ENCODE results near the gene ADAP1. TPM values are rescaled to one million over a fixed set of nuclear protein-coding genes. Genes with fewer than 3 reads are reported as not detected.
"Not testable (repeated sequence)": the region's sequence is repeated elsewhere in the genome, so short reads cannot be mapped to it uniquely, and the experiment has no call there.

ADAP1 gene
- 0.57 and 0.72 TPM in 2 replicates for total RNA-seq (ENCODE audit: low replicate concordance)

GRCh38 chr7:954330-955238 lies at the start of gene ADAP1:
Gene ADAP1 (minus strand): TSS chr7:954680. CDS start chr7:954477, 203 bp downstream.
- TF ChIP-seq CTCF (IDR thresholded peaks at IDR 0.05; ENCODE audit: insufficient read depth, low read length) = no peak
- DNase-seq (ENCODE audit: low read depth) = peak; percentile 37
- H3K4me3 ChIP-seq (ENCODE audit: low read depth, low read length) = peak within 1 kb of the TSS; percentile 54

GRCh38 chr7:1002445-1002844 lies 48.0 kb upstream of the ADAP1 start:
- H3K4me3 ChIP-seq (ENCODE audit: low read depth, low read length); DNase-seq (ENCODE audit: low read depth): not testable (repeated sequence)

- DNase-seq (ENCODE audit: low read depth) = not testable (repeated sequence)
Measured at GRCh38 chr7:1002026-1002425, 47.5 kb upstream of the ADAP1 start.

GRCh38 chr7:1001069-1001770 lies 46.7 kb upstream of the ADAP1 start:
- not testable (repeated sequence) for H3K4me3 ChIP-seq (ENCODE audit: low read depth, low read length); DNase-seq (ENCODE audit: low read depth)

More at GRCh38 chr7:1002026-1002425, 47.5 kb upstream of the ADAP1 start:
- H3K4me3 ChIP-seq (ENCODE audit: low read depth, low read length) = not testable (repeated sequence)

GRCh38 chr7:999941-1000935 lies 45.8 kb upstream of the ADAP1 start:
- TF ChIP-seq CTCF (IDR thresholded peaks at IDR 0.05; ENCODE audit: insufficient read depth, low read length) = no peak
- H3K4me3 ChIP-seq (ENCODE audit: low read depth, low read length) = no peak overlapping the region
- no peak for DNase-seq (ENCODE audit: low read depth)

- no peak for TF ChIP-seq CTCF (IDR thresholded peaks at IDR 0.05; ENCODE audit: insufficient read depth, low read length)
- no peak for DNase-seq (ENCODE audit: low read depth)
Measured at GRCh38 chr7:999149-999879, 44.8 kb upstream of the ADAP1 start.

GRCh38 chr7:997404-998395 lies 43.2 kb upstream of the ADAP1 start:
- no peak overlapping the region for H3K4me3 ChIP-seq (ENCODE audit: low read depth, low read length)
- TF ChIP-seq CTCF (IDR thresholded peaks at IDR 0.05; ENCODE audit: insufficient read depth, low read length) = no peak
- DNase-seq (ENCODE audit: low read depth) = no peak

More at GRCh38 chr7:999149-999879, 44.8 kb upstream of the ADAP1 start:
- H3K4me3 ChIP-seq (ENCODE audit: low read depth, low read length) = no peak overlapping the region
